DND-41 (cell line): ENCODE data around the gene MED8.

ENCODE experiments used
- CTCF ChIP-seq: IDR thresholded peaks from 2 replicates; pipeline ENCODE4 v1.5.1; 2012; ENCODE audit warnings: borderline replicate concordance, low read length, moderate library complexity, mild to moderate bottlenecking; ENCODE audit not compliant: poor library complexity, severe bottlenecking; ENCODE audit errors: extremely low read depth
- EZH2 ChIP-seq: IDR thresholded peaks from 3 replicates; pipeline ENCODE4 v1.6.1; 2012; ENCODE audit warnings: borderline replicate concordance, low read depth, mild to moderate bottlenecking, moderate library complexity, low read length, inconsistent platforms; ENCODE audit not compliant: severe bottlenecking

DNA sequence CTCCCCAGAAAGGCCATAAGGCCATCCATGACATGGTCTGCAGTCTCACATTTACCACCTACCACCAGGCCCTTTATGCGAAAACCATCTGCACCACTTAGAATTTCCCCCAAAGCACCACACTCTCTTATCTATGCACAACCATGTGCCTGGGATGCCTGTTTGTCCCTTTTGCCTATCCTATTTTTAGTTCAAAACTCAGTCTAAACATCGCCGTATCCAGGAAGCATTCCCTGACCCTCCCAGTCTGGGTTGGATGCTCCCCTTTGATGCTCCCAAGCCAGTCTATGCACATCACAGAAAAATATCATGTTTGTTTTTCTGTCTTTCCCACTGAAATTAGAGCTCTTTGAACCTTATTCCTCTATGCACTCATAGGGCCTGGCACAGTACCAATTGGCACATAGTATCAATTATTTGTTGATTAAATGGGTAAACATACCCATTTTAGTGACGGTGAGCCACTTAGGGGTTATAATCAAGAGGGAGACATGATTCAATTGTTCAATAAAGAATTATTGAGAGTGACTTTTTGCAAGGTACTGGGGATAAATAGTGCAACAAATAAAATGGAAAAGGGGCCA lies 45.2 kb downstream of the MED8 start:
- TF ChIP-seq CTCF (no peak), EZH2 (no peak)
